ENCODE measurements around the gene DZANK1. TPM values are rescaled to one million over a fixed set of nuclear protein-coding genes. Genes with fewer than 3 reads are reported as not detected.

The DZANK1 gene
- total and polyA plus RNA-seq, 2 donors (not counting 3 experiments of a cell fraction or from before 2014, with no cell fraction given): 1.1 to 1.8 TPM

DNA sequence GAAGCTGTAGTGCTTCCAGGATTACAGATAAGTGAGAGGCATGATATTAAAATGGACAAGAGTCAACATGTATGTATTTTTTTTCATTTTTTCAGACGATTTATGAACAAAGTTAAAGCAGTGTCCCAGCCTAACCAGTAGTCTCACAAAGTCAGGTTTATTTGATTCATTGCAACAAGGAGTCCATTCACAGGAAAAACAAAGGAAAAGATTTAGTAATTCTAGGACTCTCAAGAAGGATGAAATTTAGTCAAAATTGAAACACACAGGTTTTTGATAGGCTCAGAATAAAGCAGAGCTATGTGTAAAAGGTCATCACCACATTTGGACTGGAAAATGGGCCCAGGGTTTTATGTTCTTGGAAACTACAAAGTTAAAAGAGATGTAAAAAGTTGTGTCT lies 94.5 kb downstream of the DZANK1 start:
- intact Hi-C loops (cut with micrococcal nuclease) (no loop called here), dilution Hi-C loops (cut with MboI; ENCODE audit: extremely low pct_ligation_motif_present, low sequenced_read_pairs) (no loop called here)
- TF ChIP-seq, protein P1, sequence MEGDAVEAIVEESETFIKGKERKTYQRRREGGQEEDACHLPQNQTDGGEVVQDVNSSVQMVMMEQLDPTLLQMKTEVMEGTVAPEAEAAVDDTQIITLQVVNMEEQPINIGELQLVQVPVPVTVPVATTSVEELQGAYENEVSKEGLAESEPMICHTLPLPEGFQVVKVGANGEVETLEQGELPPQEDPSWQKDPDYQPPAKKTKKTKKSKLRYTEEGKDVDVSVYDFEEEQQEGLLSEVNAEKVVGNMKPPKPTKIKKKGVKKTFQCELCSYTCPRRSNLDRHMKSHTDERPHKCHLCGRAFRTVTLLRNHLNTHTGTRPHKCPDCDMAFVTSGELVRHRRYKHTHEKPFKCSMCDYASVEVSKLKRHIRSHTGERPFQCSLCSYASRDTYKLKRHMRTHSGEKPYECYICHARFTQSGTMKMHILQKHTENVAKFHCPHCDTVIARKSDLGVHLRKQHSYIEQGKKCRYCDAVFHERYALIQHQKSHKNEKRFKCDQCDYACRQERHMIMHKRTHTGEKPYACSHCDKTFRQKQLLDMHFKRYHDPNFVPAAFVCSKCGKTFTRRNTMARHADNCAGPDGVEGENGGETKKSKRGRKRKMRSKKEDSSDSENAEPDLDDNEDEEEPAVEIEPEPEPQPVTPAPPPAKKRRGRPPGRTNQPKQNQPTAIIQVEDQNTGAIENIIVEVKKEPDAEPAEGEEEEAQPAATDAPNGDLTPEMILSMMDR (IDR thresholded peaks at IDR 0.05; ENCODE audit: extremely low read depth in 1 of 2, insufficient read depth in 1 of 2, low read depth in 1 of 2, low read length in 2 of 2): no peak
- TF ChIP-seq FOS (IDR thresholded peaks at IDR 0.05; ENCODE audit: borderline replicate concordance, insufficient read depth, low read length) (no peak), GATA2 (IDR thresholded peaks at IDR 0.05; ENCODE audit: insufficient read depth, insufficient read length, low read depth, low read length) (no peak), MAX (IDR thresholded peaks at IDR 0.05; ENCODE audit: insufficient read depth, insufficient read length) (no peak), EZH2 (IDR thresholded peaks at IDR 0.05; ENCODE audit: borderline replicate concordance, low read depth, low read length, severe bottlenecking) (no peak), JUN (IDR thresholded peaks at IDR 0.05; ENCODE audit: borderline replicate concordance, insufficient read depth, insufficient read length, low read depth) (no peak), POLR2AphosphoS5 (IDR thresholded peaks at IDR 0.05; ENCODE audit: insufficient read depth, low read depth, low read length) (no peak), POLR2A (IDR thresholded peaks at IDR 0.05; ENCODE audit: low read depth, low read length) (no peak)
- H3K4me3 ChIP-seq (replicated peaks in 1 of 3; ENCODE audit: insufficient read depth in 1 of 3, low read depth in 1 of 3, low read length in 3 of 3): no peak overlapping the region
- no peaks in the 10 kb centered on the region for H3K79me2 ChIP-seq (ENCODE audit: control insufficient read depth, insufficient read depth, low read length)
- no peaks in the 10 kb centered on the region for H4K20me1 ChIP-seq (replicated peaks; ENCODE audit: control insufficient read depth, extremely low read depth, insufficient read depth, low read length)
- DNase-seq (ENCODE audit: low read depth, low spot score) (no peak), FAIRE-seq (no peak)
- POLR2A ChIA-PET: no interaction called here
- no peak overlapping the region for H3K9ac ChIP-seq (replicated peaks; ENCODE audit: extremely low read depth, insufficient read depth, low read length)
- H3K4me2 ChIP-seq (ENCODE audit: insufficient read depth, low read length): no peak overlapping the region
- no peaks in the 10 kb centered on the region for H3K36me3 ChIP-seq (ENCODE audit: control insufficient read depth in 2 of 2, extremely low read depth in 1 of 2, insufficient read depth in 2 of 2, low read length in 2 of 2)
- no TSS peak for BruUV-seq (replicated peaks)
- no peak overlapping the region for H2AFZ ChIP-seq (ENCODE audit: low read depth, low read length)
- no peaks in the 10 kb centered on the region for H3K9me1 ChIP-seq (replicated peaks; ENCODE audit: control insufficient read depth, extremely low read depth, insufficient read depth, low read length)
- H3K4me1 ChIP-seq (ENCODE audit: control insufficient read depth, extremely low read depth, insufficient read depth, low read length): no peaks in the 10 kb centered on the region
- H3K27me3 ChIP-seq (ENCODE audit: control insufficient read depth in 2 of 2, insufficient read depth in 2 of 2, low read length in 2 of 2): no peaks in the 10 kb centered on the region
- no peak overlapping the region for H3K27ac ChIP-seq (ENCODE audit: insufficient read depth, low read depth, low read length)
- no peaks in the 10 kb centered on the region for H3K9me3 ChIP-seq (replicated peaks; ENCODE audit: control insufficient read depth, insufficient read depth, low read length)
- CTCF ChIA-PET: no interaction called here
